Measurements from ENCODE around the gene RNF10. TPM values are rescaled to one million over a fixed set of nuclear protein-coding genes. Genes with fewer than 3 reads are reported as not detected.

RNF10 gene
- total and polyA plus RNA-seq, 9 of the 15 experiments (the other 6 are each of a cell fraction or from before 2014, with no cell fraction given), result 43.0 to 139 (median 80.1) TPM

DNA sequence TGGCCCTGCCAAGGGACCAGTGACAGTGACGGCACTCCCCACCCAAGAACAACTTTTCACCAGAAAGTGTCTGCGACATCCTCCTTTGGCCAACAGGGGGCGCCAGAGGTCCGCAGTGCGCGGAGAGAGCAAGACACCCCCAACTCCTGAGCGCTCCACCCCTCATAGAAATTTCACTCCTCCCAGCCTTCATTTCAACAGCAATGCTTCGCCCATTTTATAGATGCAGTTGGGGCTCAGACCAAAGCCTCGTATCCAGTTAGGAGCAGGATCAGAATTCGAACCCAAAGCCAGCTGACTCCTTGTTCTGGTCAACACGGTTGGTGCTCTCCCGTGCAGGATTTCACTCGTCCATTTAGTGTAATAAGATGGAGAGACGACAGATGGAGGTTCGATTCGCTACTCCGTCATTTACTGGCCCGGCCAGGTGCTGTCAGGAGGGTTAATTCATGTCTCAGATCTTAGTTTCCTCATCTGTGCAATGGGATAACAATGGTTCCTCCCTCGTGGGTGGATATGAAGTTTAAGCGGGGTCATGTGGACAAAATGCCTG, 49.4 kb downstream of the RNF10 start (continued):
- no peak for TF ChIP-seq KDM5B (IDR thresholded peaks at IDR 0.05; ENCODE audit: insufficient replicate concordance, low read depth, low read length)
- TF ChIP-seq STAT5A (IDR thresholded peaks at IDR 0.05; ENCODE audit: borderline replicate concordance, low read length), result no peak
- TF ChIP-seq ZNF354B (CRISPR knock-in tag; IDR thresholded peaks at IDR 0.05), result no peak
- 0 out of 2 replicates have a peak, but pooled peaks have one; percentile 27 for TF ChIP-seq ELF1 (tag; IDR thresholded peaks at IDR 0.05)
- no peak; the same call in 1 of the 2 replicates for TF ChIP-seq SOX6 (IDR thresholded peaks at IDR 0.05)
- no peak for TF ChIP-seq TOE1 (IDR thresholded peaks at IDR 0.05; ENCODE audit: borderline replicate concordance)
- TF ChIP-seq TOE1 (CRISPR knock-in tag; IDR thresholded peaks at IDR 0.05; ENCODE audit: borderline replicate concordance, low read depth), result no peak
- TF ChIP-seq, protein P1, sequence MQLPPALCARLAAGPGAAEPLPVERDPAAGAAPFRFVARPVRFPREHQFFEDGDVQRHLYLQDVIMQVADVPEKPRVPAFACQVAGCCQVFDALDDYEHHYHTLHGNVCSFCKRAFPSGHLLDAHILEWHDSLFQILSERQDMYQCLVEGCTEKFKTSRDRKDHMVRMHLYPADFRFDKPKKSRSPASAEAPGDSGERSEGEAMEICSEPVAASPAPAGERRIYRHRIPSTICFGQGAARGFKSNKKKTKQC (CRISPR knock-in tag; IDR thresholded peaks at IDR 0.05), result no peak; the same call in none of the 2 replicates
- TF ChIP-seq, protein P2, sequence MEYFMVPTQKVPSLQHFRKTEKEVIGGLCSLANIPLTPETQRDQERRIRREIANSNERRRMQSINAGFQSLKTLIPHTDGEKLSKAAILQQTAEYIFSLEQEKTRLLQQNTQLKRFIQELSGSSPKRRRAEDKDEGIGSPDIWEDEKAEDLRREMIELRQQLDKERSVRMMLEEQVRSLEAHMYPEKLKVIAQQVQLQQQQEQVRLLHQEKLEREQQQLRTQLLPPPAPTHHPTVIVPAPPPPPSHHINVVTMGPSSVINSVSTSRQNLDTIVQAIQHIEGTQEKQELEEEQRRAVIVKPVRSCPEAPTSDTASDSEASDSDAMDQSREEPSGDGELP (CRISPR knock-in tag; IDR thresholded peaks at IDR 0.05; ENCODE audit: borderline replicate concordance), result peak; percentile 36; the same call in 1 of the 2 replicates
- TF ChIP-seq ZNF224 (CRISPR knock-in tag; IDR thresholded peaks at IDR 0.05), result no peak
- no peak for TF ChIP-seq GATA2 (CRISPR knock-in tag; IDR thresholded peaks at IDR 0.05)
- TF ChIP-seq KLF1 (tag; IDR thresholded peaks at IDR 0.05), result peak; percentile 58; the same call in 1 of the 2 replicates
- TF ChIP-seq CBFB (CRISPR knock-in tag; IDR thresholded peaks at IDR 0.05), result no peak
- TF ChIP-seq SREBF2 (CRISPR knock-in tag; IDR thresholded peaks at IDR 0.05), result no peak
- TF ChIP-seq RBM14 (IDR thresholded peaks at IDR 0.05; ENCODE audit: borderline replicate concordance, insufficient read depth, low read depth, low read length), result no peak
- no peak for TF ChIP-seq DNMT1 (IDR thresholded peaks at IDR 0.05)
- no peak for TF ChIP-seq ZBED1 (IDR thresholded peaks at IDR 0.05)
- TF ChIP-seq FOXA1 (IDR thresholded peaks at IDR 0.05; ENCODE audit: borderline replicate concordance), result no peak
- TF ChIP-seq POLR2G (IDR thresholded peaks at IDR 0.05; ENCODE audit: low read depth, low read length), result no peak
- TF ChIP-seq, protein P3, sequence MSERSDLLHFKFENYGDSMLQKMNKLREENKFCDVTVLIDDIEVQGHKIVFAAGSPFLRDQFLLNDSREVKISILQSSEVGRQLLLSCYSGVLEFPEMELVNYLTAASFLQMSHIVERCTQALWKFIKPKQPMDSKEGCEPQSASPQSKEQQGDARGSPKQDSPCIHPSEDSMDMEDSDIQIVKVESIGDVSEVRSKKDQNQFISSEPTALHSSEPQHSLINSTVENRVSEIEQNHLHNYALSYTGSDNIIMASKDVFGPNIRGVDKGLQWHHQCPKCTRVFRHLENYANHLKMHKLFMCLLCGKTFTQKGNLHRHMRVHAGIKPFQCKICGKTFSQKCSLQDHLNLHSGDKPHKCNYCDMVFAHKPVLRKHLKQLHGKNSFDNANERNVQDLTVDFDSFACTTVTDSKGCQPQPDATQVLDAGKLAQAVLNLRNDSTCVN (CRISPR knock-in tag; IDR thresholded peaks at IDR 0.05), result no peak
- TF ChIP-seq DMBX1 (CRISPR knock-in tag; IDR thresholded peaks at IDR 0.05; ENCODE audit: borderline replicate concordance), result 0 out of 2 replicates have a peak, but pooled peaks have one; percentile 56
- no peak for TF ChIP-seq MEF2D (tag; conservative IDR thresholded peaks at IDR 0.05; ENCODE audit: low read depth)
- TF ChIP-seq STAG1 (CRISPR knock-in tag; IDR thresholded peaks at IDR 0.05; ENCODE audit: borderline replicate concordance), result peak; percentile 74; the same call in 1 of the 2 replicates
- peak; percentile 86 to 91; a peak in 3 of 4 replicates for TF ChIP-seq KDM1A (IDR thresholded peaks at IDR 0.05)
- TF ChIP-seq RUNX1 (IDR thresholded peaks at IDR 0.05; ENCODE audit: low read depth), result no peak
- no peak for TF ChIP-seq CBFA2T2 (conservative IDR thresholded peaks at IDR 0.05)
- TF ChIP-seq MTA3 (IDR thresholded peaks at IDR 0.05; ENCODE audit: borderline replicate concordance), result 0 out of 2 replicates have a peak, but pooled peaks have one; percentile 59
- TF ChIP-seq, protein P4, sequence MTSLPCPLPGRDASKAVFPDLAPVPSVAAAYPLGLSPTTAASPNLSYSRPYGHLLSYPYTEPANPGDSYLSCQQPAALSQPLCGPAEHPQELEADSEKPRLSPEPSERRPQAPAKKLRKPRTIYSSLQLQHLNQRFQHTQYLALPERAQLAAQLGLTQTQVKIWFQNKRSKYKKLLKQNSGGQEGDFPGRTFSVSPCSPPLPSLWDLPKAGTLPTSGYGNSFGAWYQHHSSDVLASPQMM (CRISPR knock-in tag; IDR thresholded peaks at IDR 0.05), result no peak
- TF ChIP-seq CHD2 (IDR thresholded peaks at IDR 0.05; ENCODE audit: low read depth, low read length), result no peak

Measured in K562 (cell line).